GM23248 (cell line): Measurements from ENCODE around the gene CLPX.

ENCODE experiments used
- EZH2 ChIP-seq: fragments of 200-600 bp; sonication (generic); IDR thresholded peaks from 2 replicates; pipeline ENCODE4 v1.6.1; 2018; ENCODE audit warnings: antibody characterized with exemption, mild to moderate bottlenecking; ENCODE audit not compliant: insufficient read depth, poor library complexity, severe bottlenecking
- EZH2phosphoT487 ChIP-seq: fragments of 200-600 bp; sonication (generic); IDR thresholded peaks from 2 replicates; pipeline ENCODE4 v1.6.1; 2018; ENCODE audit warnings: antibody characterized with exemption, moderate library complexity, mild to moderate bottlenecking, low read depth; ENCODE audit not compliant: insufficient read depth

DNA sequence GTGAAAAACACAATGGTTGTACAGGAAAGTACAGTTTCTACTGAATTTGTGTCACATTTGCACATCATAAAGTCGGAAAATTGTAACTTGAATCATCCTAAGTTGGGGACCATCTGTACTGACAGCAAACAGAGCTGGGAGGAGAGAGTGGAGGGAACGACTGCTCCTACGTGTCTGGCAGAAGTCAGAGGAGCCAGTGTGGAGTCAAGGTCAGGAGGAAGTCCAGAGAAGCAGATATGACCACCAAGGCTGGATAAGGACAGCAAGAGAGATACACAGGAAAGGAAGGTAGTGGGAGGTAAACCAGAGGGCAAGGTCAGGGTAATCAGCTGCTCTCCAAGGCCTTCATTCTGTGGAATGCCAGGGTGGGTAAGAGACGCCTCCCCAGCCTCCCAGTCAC is 28.9 kb upstream of the CLPX start:
- TF ChIP-seq EZH2 (no peak), EZH2phosphoT487 (no peak)
